ENCODE data around the gene FILIP1L. TPM values are rescaled to one million over a fixed set of nuclear protein-coding genes. Genes with fewer than 3 reads are reported as not detected.

The FILIP1L gene
- total RNA-seq, 2 experiments from 2014 or later, result not detected

DNA sequence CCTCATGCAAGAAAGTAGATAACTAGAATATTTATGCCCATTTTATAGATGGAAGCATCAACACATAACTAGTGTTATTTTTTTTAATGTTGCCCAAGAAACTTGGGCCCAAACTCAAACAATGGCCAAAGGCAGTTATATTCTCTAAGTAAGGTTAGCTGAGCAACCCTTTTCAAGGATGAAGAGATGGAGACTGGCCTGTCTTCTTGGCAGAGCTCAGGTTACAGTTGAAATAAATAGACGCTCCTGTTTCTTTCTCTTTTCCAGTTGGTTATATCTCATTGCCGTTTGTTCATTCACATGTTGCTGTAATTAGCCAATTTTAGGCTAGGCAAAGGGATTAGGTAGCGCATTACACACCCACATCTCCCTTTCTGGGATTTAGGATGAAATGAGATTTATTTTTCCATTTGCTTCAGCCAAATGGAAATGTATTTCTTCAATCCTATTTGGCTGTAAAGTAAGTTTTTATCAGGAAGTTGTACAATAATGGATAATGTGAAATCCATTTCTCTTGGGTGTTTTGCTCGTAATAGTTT lies 203.5 kb downstream of the FILIP1L start:
- Histone ChIP-seq H3K27ac (ENCODE audit: low read depth, low read length, poor library complexity, severe bottlenecking) (no peak overlapping the region), H3K9me2 (ENCODE audit: insufficient read depth, low read length) (no peaks in the 10 kb centered on the region), H4K20me1 (ENCODE audit: insufficient read depth, low read length) (no peaks in the 10 kb centered on the region), H3K4me2 (ENCODE audit: low read length) (no peak overlapping the region), H3K79me2 (ENCODE audit: insufficient read depth, low read depth, low read length) (no peaks in the 10 kb centered on the region), H3K4me1 (ENCODE audit: insufficient read depth, low read length, poor library complexity, severe bottlenecking) (no peaks in the 10 kb centered on the region), H3K9me3 (ENCODE audit: low read length) (no peaks in the 10 kb centered on the region), H3K36me3 (ENCODE audit: insufficient read depth, low read length) (no peaks in the 10 kb centered on the region), H3K4me3 (ENCODE audit: low read depth, low read length, poor library complexity, severe bottlenecking) (no peak overlapping the region), H2AFZ (ENCODE audit: low read length) (no peak overlapping the region)
- intact Hi-C loops (cut with micrococcal nuclease; ENCODE audit: unreplicated experiment), result no loop called here
- no peak for DNase-seq (ENCODE audit: low spot score)
- CTCF ChIA-PET (ENCODE audit: unreplicated experiment), result no interaction called here
- no TSS peak for BruUV-seq (replicated peaks)
- POLR2A ChIA-PET, result interaction anchor here (0.6 kb wide), 1 partner anchor 1792 kb away, joined by 3 read pairs; no protein-coding TSS in a partner anchor
- TF ChIP-seq CTCF (conservative IDR thresholded peaks at IDR 0.05; ENCODE audit: low read length) (no peak), EZH2phosphoT487 (IDR thresholded peaks at IDR 0.05; ENCODE audit: borderline replicate concordance, low read depth, low read length) (no peak)

DNA sequence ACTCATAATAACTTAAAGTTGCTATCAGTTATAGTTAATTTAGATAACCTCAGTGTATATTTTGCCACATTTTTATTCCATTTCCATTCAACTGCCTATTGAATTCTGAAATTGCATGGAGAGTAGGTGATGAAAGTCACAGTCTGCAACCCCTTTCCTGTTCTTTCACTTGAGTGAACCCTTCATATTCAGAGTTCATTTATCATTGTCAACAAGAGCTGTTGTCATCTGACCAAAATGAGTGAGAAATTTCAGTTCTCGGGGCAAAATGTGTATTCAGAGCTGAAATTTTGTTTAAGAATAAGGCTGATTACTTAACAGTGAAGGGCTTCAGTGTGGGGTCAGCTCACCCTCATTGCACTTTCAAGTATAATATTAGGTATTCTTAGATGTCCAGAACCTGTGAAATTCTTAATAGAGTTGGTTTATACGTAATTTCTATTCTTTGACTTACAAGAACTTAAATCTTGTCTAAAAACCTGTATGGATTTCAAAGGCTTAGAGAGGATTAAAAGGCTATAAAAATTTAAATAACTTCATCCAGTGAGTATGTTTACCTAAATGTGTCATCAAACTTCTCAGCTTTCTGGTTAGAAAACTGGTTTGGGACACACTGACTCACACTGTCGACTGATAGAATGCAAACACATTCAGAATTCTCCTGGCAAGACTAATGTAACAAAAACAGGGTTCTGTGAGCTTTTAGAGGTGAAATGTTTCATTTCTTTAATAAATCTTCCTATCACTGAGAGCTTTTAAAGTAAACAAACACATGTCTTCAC lies 204.4 kb downstream of the FILIP1L start:
- ChIA-PET POLR2A (no interaction called here), CTCF (ENCODE audit: unreplicated experiment) (no interaction called here)
- Histone ChIP-seq H3K4me2 (ENCODE audit: low read length) (no peak overlapping the region), H3K79me2 (ENCODE audit: insufficient read depth, low read depth, low read length) (no peaks in the 10 kb centered on the region), H3K9me3 (ENCODE audit: low read length) (no peaks in the 10 kb centered on the region), H3K27ac (ENCODE audit: low read depth, low read length, poor library complexity, severe bottlenecking) (no peak overlapping the region), H3K36me3 (ENCODE audit: insufficient read depth, low read length) (no peaks in the 10 kb centered on the region), H3K4me3 (ENCODE audit: low read depth, low read length, poor library complexity, severe bottlenecking) (no peak overlapping the region), H3K4me1 (ENCODE audit: insufficient read depth, low read length, poor library complexity, severe bottlenecking) (no peaks in the 10 kb centered on the region), H4K20me1 (ENCODE audit: insufficient read depth, low read length) (no peaks in the 10 kb centered on the region), H3K9me2 (ENCODE audit: insufficient read depth, low read length) (no peaks in the 10 kb centered on the region), H2AFZ (ENCODE audit: low read length) (no peak overlapping the region)
- BruUV-seq (replicated peaks), result no TSS peak
- intact Hi-C loops (cut with micrococcal nuclease; ENCODE audit: unreplicated experiment), result no loop called here
- no peak for DNase-seq (ENCODE audit: low spot score)
- TF ChIP-seq EZH2phosphoT487 (IDR thresholded peaks at IDR 0.05; ENCODE audit: borderline replicate concordance, low read depth, low read length) (no peak), CTCF (conservative IDR thresholded peaks at IDR 0.05; ENCODE audit: low read length) (no peak)

- Histone ChIP-seq H3K27ac (ENCODE audit: low read depth, low read length, poor library complexity, severe bottlenecking) (no peak overlapping the region), H4K20me1 (ENCODE audit: insufficient read depth, low read length) (no peaks in the 10 kb centered on the region), H2AFZ (ENCODE audit: low read length) (no peak overlapping the region), H3K4me3 (ENCODE audit: low read depth, low read length, poor library complexity, severe bottlenecking) (no peak overlapping the region), H3K9me2 (ENCODE audit: insufficient read depth, low read length) (no peaks in the 10 kb centered on the region), H3K79me2 (ENCODE audit: insufficient read depth, low read depth, low read length) (no peaks in the 10 kb centered on the region), H3K9me3 (ENCODE audit: low read length) (no peaks in the 10 kb centered on the region), H3K4me2 (ENCODE audit: low read length) (no peak overlapping the region), H3K4me1 (ENCODE audit: insufficient read depth, low read length, poor library complexity, severe bottlenecking) (no peaks in the 10 kb centered on the region), H3K36me3 (ENCODE audit: insufficient read depth, low read length) (no peaks in the 10 kb centered on the region)
- BruUV-seq (replicated peaks), result no TSS peak
- CTCF ChIA-PET (ENCODE audit: unreplicated experiment), result no interaction called here
- no peak for DNase-seq (ENCODE audit: low spot score)
- no peak for TF ChIP-seq CTCF (conservative IDR thresholded peaks at IDR 0.05; ENCODE audit: low read length)
- no peak for TF ChIP-seq EZH2phosphoT487 (IDR thresholded peaks at IDR 0.05; ENCODE audit: borderline replicate concordance, low read depth, low read length)
- POLR2A ChIA-PET, result interaction anchor here (0.6 to 0.8 kb wide), 2 partner anchors 13 to 1173 kb away, joined by 4 to 7 read pairs; no protein-coding TSS in a partner anchor
- intact Hi-C loops (cut with micrococcal nuclease; ENCODE audit: unreplicated experiment), result no loop called here
Measured at GRCh38 chr3:99907959-99908544, 206.2 kb downstream of the FILIP1L start.
